K562 (cell line): ENCODE measurements around the gene ENHO. TPM values are rescaled to one million over a fixed set of nuclear protein-coding genes. Genes with fewer than 3 reads are reported as not detected.

Source experiments
- ATAC-seq: fragments of 200-7000 bp; cut with Tn5 transposase; 3 replicates; pipeline ENCODE4 v1.9.1; 2020; ENCODE audit warnings: moderate library complexity
- BruUV-seq: library from RNA; stranded (reverse); fragments of 400-500 nt; replicated peaks from 2 replicates; lab custom pipeline; 2021; lab: Mats Ljungman, UMichigan
- CTCF ChIA-PET: fragments of 300-600 bp; formaldehyde crosslinking; extraction: SDS; loops from one replicate; lab custom pipeline; 2021; ENCODE audit warnings: low intra/inter-chr PET ratio; lab: Yijun Ruan, JAX
- POLR2A ChIA-PET: fragments of 300-600, 350-650 bp; sonication (Branson Sonifier 250); formaldehyde crosslinking; extraction: SDS; loops from one replicate; lab custom pipeline; 2021; ENCODE audit warnings: antibody characterized with exemption, inconsistent platforms; lab: Yijun Ruan, JAX
- DNase-seq, 4 experiments: peaks; one replicate each; pipeline versions ENCODE4 v3.0.0 to v3.0.0-alpha.2; 2011 to 2018; ENCODE audit warnings: low spot score in 3 of 4, mixed read lengths in 3 of 4; ENCODE audit errors: extremely low read depth in 1 of 4
- FAIRE-seq: peaks from 2 replicates; lab custom pipeline; 2011; peaks lifted over from hg19 to GRCh38; lab: Jason Lieb, UNC
- H2AFZ ChIP-seq: 2 replicates; pipeline ENCODE4 v1.6.0; 2011; ENCODE audit warnings: low read depth, low read length, control low read depth, inconsistent platforms
- H3K27ac ChIP-seq: fragments of 200-600 bp; 3 replicates; pipeline ENCODE4 v1.8.0; 2011; ENCODE audit warnings: low read depth, mild to moderate bottlenecking, control low read depth, inconsistent platforms, low read length, moderate library complexity, mixed read lengths; ENCODE audit errors: extremely low read depth
- H3K27me3 ChIP-seq, 2 experiments: fragments of 300-600 bp in 1 of 2; 2 replicates in 1 of 2; 3 replicates in 1 of 2; pipeline versions ENCODE4 v1.6.0 to v1.8.0; 2011; ENCODE audit warnings: inconsistent platforms in 2 of 2, low read length in 2 of 2, mild to moderate bottlenecking in 1 of 2, mixed read lengths in 1 of 2, moderate library complexity in 1 of 2; ENCODE audit not compliant: control insufficient read depth in 2 of 2, insufficient read depth in 2 of 2
- H3K36me3 ChIP-seq: fragments of 300-600 bp; 3 replicates; pipeline ENCODE4 v1.8.0; 2011; ENCODE audit warnings: mild to moderate bottlenecking, low read length, inconsistent platforms; ENCODE audit not compliant: control insufficient read depth, insufficient read depth
- H3K4me1 ChIP-seq, 2 experiments: fragments of 200-600 bp in 1 of 2; replicated peaks in 1 of 2; 2 replicates in 1 of 2; 3 replicates in 1 of 2; pipeline versions ENCODE4 v1.5.1 to v1.8.0; 2011; ENCODE audit warnings: inconsistent platforms in 2 of 2, low read length in 2 of 2, mild to moderate bottlenecking in 1 of 2, mixed read lengths in 1 of 2, moderate library complexity in 1 of 2; ENCODE audit not compliant: control insufficient read depth in 2 of 2, insufficient read depth in 2 of 2
- H3K4me2 ChIP-seq: 2 replicates; pipeline ENCODE4 v1.6.1; 2011; ENCODE audit warnings: low read length, control low read depth, inconsistent platforms, mixed read lengths; ENCODE audit not compliant: insufficient read depth
- H3K4me3 ChIP-seq: fragments of 200-600 bp; sonication (generic), shearing (Covaris generic); 2 replicates; pipeline ENCODE4 v1.5.1; 2016; ENCODE audit warnings: control low read depth, inconsistent platforms
- H3K79me2 ChIP-seq: fragments of 200-600 bp; 3 replicates; pipeline ENCODE4 v1.8.0; 2011; ENCODE audit warnings: low read length, inconsistent platforms; ENCODE audit not compliant: control insufficient read depth, insufficient read depth
- H3K9ac ChIP-seq, 2 experiments: 2 replicates each; pipeline versions ENCODE4 v1.6.0 to v1.6.1; 2011; ENCODE audit warnings: low read depth in 2 of 2, low read length in 2 of 2, control low read depth in 1 of 2, inconsistent platforms in 1 of 2, mild to moderate bottlenecking in 1 of 2, mixed read lengths in 1 of 2; ENCODE audit not compliant: insufficient read depth in 1 of 2
- H3K9me1 ChIP-seq: one replicate; pipeline ENCODE4 v1.6.0; 2011; ENCODE audit warnings: inconsistent platforms, mild to moderate bottlenecking, low read length, moderate library complexity; ENCODE audit not compliant: control insufficient read depth, insufficient read depth
- H3K9me3 ChIP-seq: replicated peaks from 2 replicates; pipeline ENCODE4 v1.5.1; 2011; ENCODE audit warnings: low read depth, low read length, inconsistent platforms; ENCODE audit not compliant: control insufficient read depth, insufficient read depth
- H4K20me1 ChIP-seq: replicated peaks from 2 replicates; pipeline ENCODE4 v1.6.1; 2011; ENCODE audit warnings: low read length, inconsistent platforms, mixed read lengths; ENCODE audit not compliant: control insufficient read depth, insufficient read depth
- IRF2 ChIP-seq: sonication (generic); formaldehyde crosslinking; IDR thresholded peaks from 2 replicates; pipeline ENCODE4 v1.8.1; 2022; ENCODE audit warnings: mild to moderate bottlenecking, missing genetic modification reagents
- LEF1 ChIP-seq: fragments of 450-650 bp; IDR thresholded peaks from 2 replicates; pipeline ENCODE4 v1.6.1; 2016; ENCODE audit warnings: mild to moderate bottlenecking
- NUFIP1 ChIP-seq: fragments of 450-650 bp; IDR thresholded peaks from 2 replicates; pipeline ENCODE4 v1.6.1; 2018; ENCODE audit not compliant: partially characterized antibody
- RBM15 ChIP-seq: fragments of 200-400 bp; formaldehyde crosslinking; IDR thresholded peaks from 2 replicates; pipeline ENCODE4 v1.6.1; 2018; ENCODE audit warnings: mild to moderate bottlenecking, low read length, moderate library complexity; ENCODE audit not compliant: insufficient read depth
- WGBS: fragments of 100-300 bp; shearing (Covaris generic); methylation state at CpG from one replicate; pipeline ENCODE4 v1.1.6; 2016; ENCODE audit warnings: low coverage, mixed read lengths; ENCODE audit not compliant: insufficient coverage; ENCODE audit errors: missing lambda C conversion rate; 5-methylcytosine and 5-hydroxymethylcytosine counted together
- in situ Hi-C: fragments of 300-500 bp; cut with MboI; formaldehyde crosslinking; loops from 4 replicates; pipeline ENCODE4 v1.15.0; 2018; ENCODE audit warnings: inconsistent platforms, mixed read lengths
- intact Hi-C: fragments of 100-400 bp; cut with micrococcal nuclease; formaldehyde crosslinking; loops from 2 replicates; pipeline ENCODE4 v1.14.2; 2022
- polyA plus RNA-seq, 8 experiments: library from polyadenylated mRNA; depleted of rRNA in 4 of 8; stranded (reverse) in 5 of 8; unstranded in 3 of 8; fragments of >200 nt; fragmentation: Nextera tagmentation in 2 of 8; fragmentation: Illumina TruSeq in 1 of 8; extraction: Ambion mirVana in 2 of 8; extraction: Trizol in 1 of 8; gene quantifications; 2 replicates each; pipeline versions ENCODE4 v1.2.1 to v1.2.3, GENCODE V29; 2011 to 2014; ENCODE audit warnings: inconsistent platforms in 1 of 8, missing spikeins in 1 of 8
- total RNA-seq, 7 experiments: library from RNA; depleted of rRNA in 6 of 7; stranded (reverse); fragments of >200 nt in 6 of 7; fragmentation: Illumina TruSeq in 2 of 7; extraction: Trizol in 2 of 7; gene quantifications; 2 replicates each; pipeline versions ENCODE4 v1.2.1 to v1.2.3, GENCODE V29; 2011 to 2021; ENCODE audit warnings: low replicate concordance in 1 of 7
- TF ChIP-seq, protein P1 (sequence below): sonication (generic); formaldehyde crosslinking; IDR thresholded peaks from 2 replicates; pipeline ENCODE4 v1.8.0; 2023; ENCODE audit warnings: mild to moderate bottlenecking, missing genetic modification reagents
- TF ChIP-seq, protein P2 (sequence below), 2 experiments: fragments of 450-650 bp in 1 of 2; IDR thresholded peaks; 2 replicates each; pipeline ENCODE4 v1.6.1; 2011 to 2017; ENCODE audit warnings: low read depth in 2 of 2, antibody characterized with exemption in 1 of 2, borderline replicate concordance in 1 of 2, low read length in 1 of 2, mild to moderate bottlenecking in 1 of 2, mixed read lengths in 1 of 2; ENCODE audit not compliant: control insufficient read depth in 1 of 2

ENHO gene
- total and polyA plus RNA-seq, 9 of the 15 experiments (the other 6 are each of a cell fraction or from before 2014, with no cell fraction given) = 0.24 TPM; not detected in 8

DNA sequence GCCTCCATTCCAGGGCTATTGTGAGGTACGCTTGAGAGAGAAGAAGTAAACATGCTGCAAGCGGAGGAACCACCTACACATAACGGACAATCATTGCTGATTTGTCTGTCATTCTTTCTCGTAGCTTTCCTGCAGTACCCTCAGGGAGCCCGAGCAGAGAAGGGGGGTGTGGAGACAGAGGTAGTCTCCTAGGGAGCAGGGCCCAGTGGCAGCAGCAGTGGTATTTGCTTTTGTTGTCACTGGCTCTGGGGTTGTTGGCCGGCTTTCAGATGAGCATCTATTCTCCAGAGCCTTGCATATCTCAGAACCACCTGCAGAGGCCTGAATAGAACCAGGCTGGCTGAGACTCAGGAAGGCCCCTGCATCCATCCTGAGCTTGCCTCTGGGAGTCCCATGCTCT is 19.9 kb downstream of the ENHO start:
- Histone ChIP-seq H3K36me3 (no peaks in the 10 kb centered on the region), H3K9me3 (no peaks in the 10 kb centered on the region), H4K20me1 (no peaks in the 10 kb centered on the region), H3K9ac (no peak overlapping the region)
- ATAC-seq = no peak
- WGBS = 0% methylated on average over 6 of the region's 6 CpGs
- TF ChIP-seq, protein P1, sequence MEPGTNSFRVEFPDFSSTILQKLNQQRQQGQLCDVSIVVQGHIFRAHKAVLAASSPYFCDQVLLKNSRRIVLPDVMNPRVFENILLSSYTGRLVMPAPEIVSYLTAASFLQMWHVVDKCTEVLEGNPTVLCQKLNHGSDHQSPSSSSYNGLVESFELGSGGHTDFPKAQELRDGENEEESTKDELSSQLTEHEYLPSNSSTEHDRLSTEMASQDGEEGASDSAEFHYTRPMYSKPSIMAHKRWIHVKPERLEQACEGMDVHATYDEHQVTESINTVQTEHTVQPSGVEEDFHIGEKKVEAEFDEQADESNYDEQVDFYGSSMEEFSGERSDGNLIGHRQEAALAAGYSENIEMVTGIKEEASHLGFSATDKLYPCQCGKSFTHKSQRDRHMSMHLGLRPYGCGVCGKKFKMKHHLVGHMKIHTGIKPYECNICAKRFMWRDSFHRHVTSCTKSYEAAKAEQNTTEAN (CRISPR knock-in tag) = no peak
- TF ChIP-seq NUFIP1 (no peak), IRF2 (CRISPR knock-in tag) (no peak), RBM15 (no peak), LEF1 (no peak)
- TF ChIP-seq, protein P2, sequence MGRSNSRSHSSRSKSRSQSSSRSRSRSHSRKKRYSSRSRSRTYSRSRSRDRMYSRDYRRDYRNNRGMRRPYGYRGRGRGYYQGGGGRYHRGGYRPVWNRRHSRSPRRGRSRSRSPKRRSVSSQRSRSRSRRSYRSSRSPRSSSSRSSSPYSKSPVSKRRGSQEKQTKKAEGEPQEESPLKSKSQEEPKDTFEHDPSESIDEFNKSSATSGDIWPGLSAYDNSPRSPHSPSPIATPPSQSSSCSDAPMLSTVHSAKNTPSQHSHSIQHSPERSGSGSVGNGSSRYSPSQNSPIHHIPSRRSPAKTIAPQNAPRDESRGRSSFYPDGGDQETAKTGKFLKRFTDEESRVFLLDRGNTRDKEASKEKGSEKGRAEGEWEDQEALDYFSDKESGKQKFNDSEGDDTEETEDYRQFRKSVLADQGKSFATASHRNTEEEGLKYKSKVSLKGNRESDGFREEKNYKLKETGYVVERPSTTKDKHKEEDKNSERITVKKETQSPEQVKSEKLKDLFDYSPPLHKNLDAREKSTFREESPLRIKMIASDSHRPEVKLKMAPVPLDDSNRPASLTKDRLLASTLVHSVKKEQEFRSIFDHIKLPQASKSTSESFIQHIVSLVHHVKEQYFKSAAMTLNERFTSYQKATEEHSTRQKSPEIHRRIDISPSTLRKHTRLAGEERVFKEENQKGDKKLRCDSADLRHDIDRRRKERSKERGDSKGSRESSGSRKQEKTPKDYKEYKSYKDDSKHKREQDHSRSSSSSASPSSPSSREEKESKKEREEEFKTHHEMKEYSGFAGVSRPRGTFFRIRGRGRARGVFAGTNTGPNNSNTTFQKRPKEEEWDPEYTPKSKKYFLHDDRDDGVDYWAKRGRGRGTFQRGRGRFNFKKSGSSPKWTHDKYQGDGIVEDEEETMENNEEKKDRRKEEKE (IDR thresholded peaks at IDR 0.05; ENCODE audit: borderline replicate concordance in 1 of 2, control insufficient read depth in 1 of 2, low read depth in 2 of 2, low read length in 1 of 2) = no peak
- TF ChIP-seq, all 486 proteins: peak for 0
- Histone ChIP-seq H2AFZ (no peak overlapping the region), H3K27me3 (peaks cover 0 to 4% of the 10 kb centered on the region in 2 experiments; a peak in 1 of 5 replicates), H3K4me1 (no peaks in the 10 kb centered on the region), H3K4me2 (no peak overlapping the region), H3K27ac (no peak overlapping the region), H3K79me2 (no peaks in the 10 kb centered on the region), H3K4me3 (no peak overlapping the region), H3K9me1 (no peaks in the 10 kb centered on the region)
- DNase-seq (no peak), FAIRE-seq (no peak)
- BruUV-seq = no TSS peak
- in situ Hi-C loops (no loop called here), intact Hi-C loops (loop anchor here (5.0 kb wide), 1 partner anchor 89 kb away; no protein-coding TSS in a partner anchor)
- ChIA-PET CTCF (no interaction called here), POLR2A (interaction anchor here (0.6 to 1.0 kb wide), 3 partner anchors 13 to 96 kb away, joined by 3 to 4 read pairs (median 3); no protein-coding TSS in a partner anchor)
